ENCODE measurements around the gene TMEM254. TPM values are rescaled to one million over a fixed set of nuclear protein-coding genes. Genes with fewer than 3 reads are reported as not detected.

TMEM254 gene
- total and polyA plus RNA-seq, 2 of the 13 experiments (the other 11 are each of a cell fraction or from before 2014, with no cell fraction given), result 11.2 to 39.0 TPM

DNA sequence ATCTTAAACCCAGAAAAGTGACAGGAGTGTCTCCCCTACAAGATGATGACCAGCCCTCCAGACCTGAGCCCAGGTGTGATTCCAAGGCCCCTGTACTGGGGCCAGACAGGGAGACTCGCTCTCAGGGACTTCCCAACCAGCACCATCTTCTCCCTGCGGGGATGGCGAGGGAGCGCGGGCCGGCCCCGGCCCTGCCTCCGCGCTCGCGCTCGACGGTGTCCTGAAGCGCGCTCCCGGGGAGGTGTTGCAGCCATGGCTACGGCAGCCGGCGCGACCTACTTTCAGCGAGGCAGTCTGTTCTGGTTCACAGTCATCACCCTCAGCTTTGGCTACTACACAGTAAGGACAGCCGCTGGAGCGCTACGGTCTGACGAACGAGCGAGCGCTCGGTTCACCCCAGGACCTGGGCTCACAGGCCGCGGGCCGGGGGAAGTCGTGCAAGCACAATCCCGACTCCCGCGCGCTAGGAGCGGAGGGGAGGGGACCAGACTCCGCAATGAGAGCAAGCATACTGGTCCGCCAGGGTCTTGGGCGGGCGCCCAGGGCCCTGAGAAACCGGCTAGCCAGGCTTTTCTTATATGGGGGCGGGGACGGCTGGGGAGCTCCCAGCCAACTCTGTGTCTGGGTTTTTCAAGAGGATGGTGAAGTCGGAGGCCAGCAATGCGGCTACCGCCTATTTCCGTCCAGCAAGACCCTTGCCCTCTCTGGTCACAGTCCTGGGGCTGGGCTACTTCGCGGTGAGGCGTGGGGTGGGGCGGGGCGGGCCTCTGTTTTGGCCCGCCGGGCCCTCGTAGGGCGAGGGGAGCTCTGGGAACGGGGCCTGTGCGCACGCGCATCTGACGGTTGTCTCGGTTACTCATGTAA, at the start of gene TMEM254 (continued):
- peak; percentile 45 for TF ChIP-seq ZFP36 (IDR thresholded peaks at IDR 0.05; ENCODE audit: borderline replicate concordance, low read depth, low read length, partially characterized antibody)
- TF ChIP-seq ELF4 (CRISPR knock-in tag; IDR thresholded peaks at IDR 0.05; ENCODE audit: borderline replicate concordance), result peak; percentile 78; the same call in 1 of the 2 replicates
- TF ChIP-seq, protein P1, sequence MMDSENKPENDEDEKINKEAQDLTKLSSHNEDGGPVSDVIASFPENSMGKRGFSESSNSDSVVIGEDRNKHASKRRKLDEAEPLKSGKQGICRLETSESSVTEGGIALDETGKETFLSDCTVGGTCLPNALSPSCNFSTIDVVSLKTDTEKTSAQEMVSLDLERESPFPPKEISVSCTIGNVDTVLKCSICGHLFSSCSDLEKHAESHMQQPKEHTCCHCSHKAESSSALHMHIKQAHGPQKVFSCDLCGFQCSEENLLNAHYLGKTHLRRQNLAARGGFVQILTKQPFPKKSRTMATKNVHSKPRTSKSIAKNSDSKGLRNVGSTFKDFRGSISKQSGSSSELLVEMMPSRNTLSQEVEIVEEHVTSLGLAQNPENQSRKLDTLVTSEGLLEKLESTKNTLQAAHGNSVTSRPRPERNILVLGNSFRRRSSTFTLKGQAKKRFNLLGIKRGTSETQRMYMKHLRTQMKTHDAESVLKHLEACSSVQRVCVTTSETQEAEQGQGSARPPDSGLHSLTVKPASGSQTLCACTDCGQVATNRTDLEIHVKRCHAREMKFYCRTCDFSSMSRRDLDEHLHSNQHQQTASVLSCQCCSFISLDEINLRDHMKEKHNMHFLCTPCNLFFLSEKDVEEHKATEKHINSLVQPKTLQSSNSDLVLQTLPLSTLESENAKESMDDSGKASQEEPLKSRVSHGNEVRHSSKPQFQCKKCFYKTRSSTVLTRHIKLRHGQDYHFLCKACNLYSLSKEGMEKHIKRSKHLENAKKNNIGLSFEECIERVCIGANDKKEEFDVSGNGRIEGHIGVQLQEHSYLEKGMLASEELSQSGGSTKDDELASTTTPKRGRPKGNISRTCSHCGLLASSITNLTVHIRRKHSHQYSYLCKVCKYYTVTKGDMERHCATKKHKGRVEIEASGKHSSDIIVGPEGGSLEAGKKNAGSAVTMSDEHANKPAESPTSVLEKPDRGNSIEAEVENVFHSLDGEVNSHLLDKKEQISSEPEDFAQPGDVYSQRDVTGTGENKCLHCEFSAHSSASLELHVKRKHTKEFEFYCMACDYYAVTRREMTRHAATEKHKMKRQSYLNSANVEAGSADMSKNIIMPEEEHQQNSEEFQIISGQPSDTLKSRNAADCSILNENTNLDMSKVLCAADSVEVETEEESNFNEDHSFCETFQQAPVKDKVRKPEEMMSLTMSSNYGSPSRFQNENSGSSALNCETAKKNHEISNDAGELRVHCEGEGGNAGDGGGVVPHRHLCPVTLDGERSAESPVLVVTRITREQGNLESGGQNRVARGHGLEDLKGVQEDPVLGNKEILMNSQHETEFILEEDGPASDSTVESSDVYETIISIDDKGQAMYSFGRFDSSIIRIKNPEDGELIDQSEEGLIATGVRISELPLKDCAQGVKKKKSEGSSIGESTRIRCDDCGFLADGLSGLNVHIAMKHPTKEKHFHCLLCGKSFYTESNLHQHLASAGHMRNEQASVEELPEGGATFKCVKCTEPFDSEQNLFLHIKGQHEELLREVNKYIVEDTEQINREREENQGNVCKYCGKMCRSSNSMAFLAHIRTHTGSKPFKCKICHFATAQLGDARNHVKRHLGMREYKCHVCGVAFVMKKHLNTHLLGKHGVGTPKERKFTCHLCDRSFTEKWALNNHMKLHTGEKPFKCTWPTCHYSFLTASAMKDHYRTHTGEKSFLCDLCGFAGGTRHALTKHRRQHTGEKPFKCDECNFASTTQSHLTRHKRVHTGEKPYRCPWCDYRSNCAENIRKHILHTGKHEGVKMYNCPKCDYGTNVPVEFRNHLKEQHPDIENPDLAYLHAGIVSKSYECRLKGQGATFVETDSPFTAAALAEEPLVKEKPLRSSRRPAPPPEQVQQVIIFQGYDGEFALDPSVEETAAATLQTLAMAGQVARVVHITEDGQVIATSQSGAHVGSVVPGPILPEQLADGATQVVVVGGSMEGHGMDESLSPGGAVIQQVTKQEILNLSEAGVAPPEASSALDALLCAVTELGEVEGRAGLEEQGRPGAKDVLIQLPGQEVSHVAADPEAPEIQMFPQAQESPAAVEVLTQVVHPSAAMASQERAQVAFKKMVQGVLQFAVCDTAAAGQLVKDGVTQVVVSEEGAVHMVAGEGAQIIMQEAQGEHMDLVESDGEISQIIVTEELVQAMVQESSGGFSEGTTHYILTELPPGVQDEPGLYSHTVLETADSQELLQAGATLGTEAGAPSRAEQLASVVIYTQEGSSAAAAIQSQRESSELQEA (CRISPR knock-in tag; IDR thresholded peaks at IDR 0.05; ENCODE audit: not compliant biosample characterization), result peak; percentile 66
- TF ChIP-seq ZNF841 (CRISPR knock-in tag; IDR thresholded peaks at IDR 0.05; ENCODE audit: borderline replicate concordance), result 0 out of 2 replicates have a peak, but pooled peaks have one; percentile 35
- TF ChIP-seq ZBTB34 (CRISPR knock-in tag; IDR thresholded peaks at IDR 0.05), result no peak; the same call in 1 of the 2 replicates
- TF ChIP-seq ATF5 (CRISPR knock-in tag; IDR thresholded peaks at IDR 0.05; ENCODE audit: low read depth), result no peak
- TF ChIP-seq ZNF616 (CRISPR knock-in tag; IDR thresholded peaks at IDR 0.05; ENCODE audit: low read depth), result peak; percentile 38; the same call in 1 of the 2 replicates
- TF ChIP-seq ZBTB10 (CRISPR knock-in tag; IDR thresholded peaks at IDR 0.05; ENCODE audit: borderline replicate concordance), result 0 out of 2 replicates have a peak, but pooled peaks have one; percentile 17
- no peak for TF ChIP-seq TERF1 (CRISPR knock-in tag; IDR thresholded peaks at IDR 0.05)
- no peak; the same call in 1 of the 2 replicates for TF ChIP-seq NCOR1 (IDR thresholded peaks at IDR 0.05; ENCODE audit: borderline replicate concordance, low read length)
- TF ChIP-seq ZFP62 (CRISPR knock-in tag; IDR thresholded peaks at IDR 0.05), result no peak
- peak; percentile 70; the same call in 1 of the 2 replicates for TF ChIP-seq ZNF33B (CRISPR knock-in tag; IDR thresholded peaks at IDR 0.05)
